H9 (cell line): ENCODE measurements around the gene AATF. TPM values are rescaled to one million over a fixed set of nuclear protein-coding genes. Genes with fewer than 3 reads are reported as not detected.

Source experiments
- DNase-seq: peaks from one replicate; pipeline ENCODE4 v3.0.0-alpha.2; 2017
- H2AFZ ChIP-seq: one replicate; pipeline ENCODE4 v1.6.1; 2013; ENCODE audit warnings: mild to moderate bottlenecking, low read length, control low read depth, moderate library complexity
- H2AK5ac ChIP-seq: 2 replicates; pipeline ENCODE4 v1.6.1; 2013; ENCODE audit warnings: low read length, control low read depth, mixed read lengths; ENCODE audit not compliant: insufficient read length
- H2BK120ac ChIP-seq: one replicate; pipeline ENCODE4 v1.6.1; 2013; ENCODE audit warnings: low read depth, mild to moderate bottlenecking, low read length, control low read depth, inconsistent platforms; ENCODE audit not compliant: poor library complexity, severe bottlenecking
- H2BK12ac ChIP-seq: 2 replicates; pipeline ENCODE4 v1.6.1; 2013; ENCODE audit warnings: low read length, control low read depth, mixed read lengths, low read depth; ENCODE audit not compliant: insufficient read length
- H2BK15ac ChIP-seq: 2 replicates; pipeline ENCODE4 v1.6.1; 2013; ENCODE audit warnings: low read depth, low read length, control low read depth
- H2BK20ac ChIP-seq: one replicate; pipeline ENCODE4 v1.6.1; 2013; ENCODE audit warnings: low read depth, mild to moderate bottlenecking, low read length, control low read depth, inconsistent platforms; ENCODE audit not compliant: poor library complexity, severe bottlenecking
- H2BK5ac ChIP-seq: 2 replicates; pipeline ENCODE4 v1.6.1; 2013; ENCODE audit warnings: low read length, control low read depth, mixed read lengths; ENCODE audit not compliant: insufficient read length
- H3K14ac ChIP-seq: 2 replicates; pipeline ENCODE4 v1.6.1; 2013; ENCODE audit warnings: low read length, control low read depth; ENCODE audit not compliant: insufficient read depth
- H3K18ac ChIP-seq: 2 replicates; pipeline ENCODE4 v1.6.1; 2013; ENCODE audit warnings: low read depth, mild to moderate bottlenecking, mixed read lengths, low read length, control low read depth; ENCODE audit not compliant: insufficient read length
- H3K23ac ChIP-seq: 2 replicates; pipeline ENCODE4 v1.6.1; 2013; ENCODE audit warnings: low read length, control low read depth, mixed read lengths, low read depth; ENCODE audit not compliant: insufficient read length
- H3K23me2 ChIP-seq: 2 replicates; pipeline ENCODE4 v1.6.1; 2013; ENCODE audit warnings: low read depth, mild to moderate bottlenecking, mixed read lengths, low read length, control low read depth; ENCODE audit not compliant: insufficient read length, poor library complexity, severe bottlenecking
- H3K27ac ChIP-seq: 2 replicates; pipeline ENCODE4 v1.5.1; 2013; ENCODE audit warnings: low read length, control low read depth, mixed read lengths, low read depth; ENCODE audit not compliant: insufficient read length
- H3K27me3 ChIP-seq: 2 replicates; pipeline ENCODE4 v1.6.1; 2013; ENCODE audit warnings: low read length, control low read depth, inconsistent platforms; ENCODE audit not compliant: insufficient read depth
- H3K4ac ChIP-seq: 2 replicates; pipeline ENCODE4 v1.6.1; 2013; ENCODE audit warnings: low read depth, mild to moderate bottlenecking, control low read depth, inconsistent platforms, low read length, moderate library complexity
- H3K4me1 ChIP-seq: 2 replicates; pipeline ENCODE4 v1.6.1; 2013; ENCODE audit warnings: low read length, control low read depth, inconsistent platforms; ENCODE audit not compliant: insufficient read depth
- H3K4me2 ChIP-seq: 2 replicates; pipeline ENCODE4 v1.6.1; 2013; ENCODE audit warnings: low read length, control low read depth, mixed read lengths; ENCODE audit not compliant: insufficient read length, insufficient read depth
- H3K56ac ChIP-seq: 2 replicates; pipeline ENCODE4 v1.6.1; 2013; ENCODE audit warnings: low read depth, mild to moderate bottlenecking, mixed read lengths, low read length, control low read depth; ENCODE audit not compliant: insufficient read length
- H3K79me1 ChIP-seq: 2 replicates; pipeline ENCODE4 v1.6.1; 2013; ENCODE audit warnings: low read depth, mild to moderate bottlenecking, moderate library complexity, low read length, control low read depth, inconsistent platforms; ENCODE audit not compliant: insufficient read depth, poor library complexity, severe bottlenecking
- H3K79me2 ChIP-seq: 2 replicates; pipeline ENCODE4 v1.6.1; 2013; ENCODE audit warnings: low read length, control low read depth, inconsistent platforms; ENCODE audit not compliant: insufficient read depth
- H3K9ac ChIP-seq: 2 replicates; pipeline ENCODE4 v1.6.1; 2013; ENCODE audit warnings: low read length, control low read depth, mixed read lengths; ENCODE audit not compliant: insufficient read length; ENCODE audit errors: extremely low read depth
- H3K9me3 ChIP-seq: one replicate; pipeline ENCODE4 v1.6.1; 2013; ENCODE audit warnings: low read depth, low read length, inconsistent platforms; ENCODE audit not compliant: control insufficient read depth
- H3T11ph ChIP-seq: one replicate; pipeline ENCODE4 v1.6.1; 2013; ENCODE audit warnings: mild to moderate bottlenecking, low read length, control low read depth, inconsistent platforms
- H4K20me1 ChIP-seq: one replicate; pipeline ENCODE4 v1.6.1; 2013; ENCODE audit not compliant: control insufficient read depth, insufficient read length, insufficient read depth
- H4K5ac ChIP-seq: 2 replicates; pipeline ENCODE4 v1.6.1; 2013; ENCODE audit warnings: low read depth, mild to moderate bottlenecking, mixed read lengths, low read length, control low read depth; ENCODE audit not compliant: insufficient read length
- H4K8ac ChIP-seq: replicated peaks from 2 replicates; pipeline ENCODE4 v1.6.1; 2013; ENCODE audit warnings: low read length, control low read depth, mixed read lengths, low read depth; ENCODE audit not compliant: insufficient read length
- H4K91ac ChIP-seq: 2 replicates; pipeline ENCODE4 v1.6.1; 2013; ENCODE audit warnings: low read depth, mild to moderate bottlenecking, moderate library complexity, mixed read lengths, low read length, control low read depth; ENCODE audit not compliant: insufficient read length
- H3K27ac Mint-ChIP-seq, 3 experiments: 2 replicates in 2 of 3; 3 replicates in 1 of 3; pipeline ENCODE4 v1.8.0; 2020 to 2021; ENCODE audit warnings: mixed read lengths in 3 of 3, mild to moderate bottlenecking in 1 of 3, moderate library complexity in 1 of 3
- H3K27me3 Mint-ChIP-seq: 2 replicates; pipeline ENCODE4 v1.8.0; 2021; ENCODE audit warnings: low read depth, mild to moderate bottlenecking, moderate library complexity, mixed read lengths
- H3K36me3 Mint-ChIP-seq, 3 experiments: 2 replicates in 2 of 3; 3 replicates in 1 of 3; pipeline ENCODE4 v1.8.0; 2020 to 2021; ENCODE audit warnings: low read depth in 3 of 3, mixed read lengths in 3 of 3; ENCODE audit not compliant: insufficient read depth in 1 of 3
- H3K4me1 Mint-ChIP-seq, 2 experiments: 2 replicates each; pipeline ENCODE4 v1.8.0; 2020; ENCODE audit warnings: mixed read lengths in 2 of 2
- H3K4me3 Mint-ChIP-seq, 2 experiments: 2 replicates in 1 of 2; 3 replicates in 1 of 2; pipeline ENCODE4 v1.8.0; 2020 to 2021; ENCODE audit warnings: mild to moderate bottlenecking in 2 of 2, mixed read lengths in 2 of 2, moderate library complexity in 1 of 2
- H3K9me3 Mint-ChIP-seq, 2 experiments: 2 replicates in 1 of 2; 3 replicates in 1 of 2; pipeline ENCODE4 v1.8.0; 2020; ENCODE audit warnings: mild to moderate bottlenecking in 2 of 2, mixed read lengths in 2 of 2, moderate library complexity in 1 of 2
- WGBS: extraction: QIAGEN DNeasy Blood & Tissue Kit; methylation state at CpG from one replicate; pipeline ENCODE4 v1.1.7; 2013; ENCODE audit warnings: missing lambda C conversion rate, low lambda C conversion rate, mixed read lengths; ENCODE audit not compliant: insufficient read length; ENCODE audit errors: extremely low coverage; 5-methylcytosine and 5-hydroxymethylcytosine counted together
- total RNA-seq: library from RNA; stranded (reverse); gene quantifications from 2 replicates; pipeline ENCODE4 v1.2.1, GENCODE V29; 2021
- TF ChIP-seq, protein P1 (sequence below): fragments of 200-600 bp; sonication (generic); conservative IDR thresholded peaks from 3 replicates; pipeline ENCODE4 v1.8.0; 2021; ENCODE audit warnings: antibody characterized with exemption, mild to moderate bottlenecking

Gene AATF
- total RNA-seq, 1 experiment from 2014 or later: 69.6 TPM

DNA sequence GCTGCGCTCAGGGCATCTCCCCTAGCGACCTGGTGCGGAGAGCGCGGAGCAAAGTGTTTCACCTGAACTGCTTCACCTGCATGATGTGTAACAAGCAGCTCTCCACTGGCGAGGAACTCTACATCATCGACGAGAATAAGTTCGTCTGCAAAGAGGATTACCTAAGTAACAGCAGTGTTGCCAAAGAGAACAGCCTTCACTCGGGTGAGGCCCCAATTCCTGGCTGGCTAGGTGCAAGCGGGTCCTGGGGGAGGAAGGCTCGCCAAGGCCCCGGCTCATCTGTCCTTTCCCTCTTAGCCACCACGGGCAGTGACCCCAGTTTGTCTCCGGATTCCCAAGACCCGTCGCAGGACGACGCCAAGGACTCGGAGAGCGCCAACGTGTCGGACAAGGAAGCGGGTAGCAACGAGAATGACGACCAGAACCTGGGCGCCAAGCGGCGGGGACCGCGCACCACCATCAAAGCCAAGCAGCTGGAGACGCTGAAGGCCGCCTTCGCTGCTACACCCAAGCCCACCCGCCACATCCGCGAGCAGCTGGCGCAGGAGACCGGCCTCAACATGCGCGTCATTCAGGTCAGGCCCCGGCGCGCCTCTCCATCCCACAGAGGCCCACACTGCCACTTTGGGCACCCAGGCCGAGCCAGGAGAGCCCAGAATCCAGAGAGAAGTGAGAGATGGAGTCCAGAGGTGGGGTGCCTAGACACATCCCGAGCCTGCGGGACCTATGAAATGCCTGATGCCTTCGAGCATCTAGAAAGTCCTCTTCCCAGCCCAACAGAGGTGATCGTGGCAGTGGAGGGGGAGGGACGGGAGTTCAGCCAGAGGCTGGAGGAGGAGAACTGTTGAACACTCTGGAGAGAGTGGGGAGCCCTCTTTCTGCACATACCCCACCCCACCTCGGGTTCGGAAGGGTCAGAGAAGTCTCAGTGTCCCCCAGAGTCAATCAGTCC lies 8.2 kb upstream of the AATF start:
- H3K4me2 ChIP-seq: peak overlapping the region; percentile 37
- no peak overlapping the region for H2BK12ac ChIP-seq
- Mint-ChIP-seq H3K36me3 (no peaks in the 10 kb centered on the region; a peak in 1 of 7 replicates), H3K4me1 (peaks cover 41 to 67% of the 10 kb centered on the region in 2 experiments), H3K27ac (no peak overlapping the region), H3K9me3 (peaks cover 0 to 8% of the 10 kb centered on the region in 2 experiments; a peak in 1 of 5 replicates), H3K27me3 (peaks cover 100% of the 10 kb centered on the region), H3K4me3 (peak overlapping the region in 1 of 2 experiments; percentile 22; a peak in 3 of 5 replicates)
- peak; percentile 62 for DNase-seq
- no peak overlapping the region for H4K91ac ChIP-seq
- H3K79me1 ChIP-seq: no peaks in the 10 kb centered on the region
- no peak overlapping the region for H2AFZ ChIP-seq
- peaks cover 79% of the 10 kb centered on the region for H3K27me3 ChIP-seq
- no peak overlapping the region for H3K18ac ChIP-seq
- H4K20me1 ChIP-seq: peaks cover 4% of the 10 kb centered on the region
- H3K79me2 ChIP-seq: no peaks in the 10 kb centered on the region
- TF ChIP-seq, protein P1, sequence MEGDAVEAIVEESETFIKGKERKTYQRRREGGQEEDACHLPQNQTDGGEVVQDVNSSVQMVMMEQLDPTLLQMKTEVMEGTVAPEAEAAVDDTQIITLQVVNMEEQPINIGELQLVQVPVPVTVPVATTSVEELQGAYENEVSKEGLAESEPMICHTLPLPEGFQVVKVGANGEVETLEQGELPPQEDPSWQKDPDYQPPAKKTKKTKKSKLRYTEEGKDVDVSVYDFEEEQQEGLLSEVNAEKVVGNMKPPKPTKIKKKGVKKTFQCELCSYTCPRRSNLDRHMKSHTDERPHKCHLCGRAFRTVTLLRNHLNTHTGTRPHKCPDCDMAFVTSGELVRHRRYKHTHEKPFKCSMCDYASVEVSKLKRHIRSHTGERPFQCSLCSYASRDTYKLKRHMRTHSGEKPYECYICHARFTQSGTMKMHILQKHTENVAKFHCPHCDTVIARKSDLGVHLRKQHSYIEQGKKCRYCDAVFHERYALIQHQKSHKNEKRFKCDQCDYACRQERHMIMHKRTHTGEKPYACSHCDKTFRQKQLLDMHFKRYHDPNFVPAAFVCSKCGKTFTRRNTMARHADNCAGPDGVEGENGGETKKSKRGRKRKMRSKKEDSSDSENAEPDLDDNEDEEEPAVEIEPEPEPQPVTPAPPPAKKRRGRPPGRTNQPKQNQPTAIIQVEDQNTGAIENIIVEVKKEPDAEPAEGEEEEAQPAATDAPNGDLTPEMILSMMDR: no peak
- H3K9me3 ChIP-seq: no peaks in the 10 kb centered on the region
- H2AK5ac ChIP-seq: no peak overlapping the region
- no peak overlapping the region for H3K9ac ChIP-seq
- no peak overlapping the region for H4K8ac ChIP-seq
- no peak overlapping the region for H3T11ph ChIP-seq
- H3K4ac ChIP-seq: no peak overlapping the region
- H4K5ac ChIP-seq: no peak overlapping the region
- H3K27ac ChIP-seq: no peak overlapping the region
- H2BK5ac ChIP-seq: no peak overlapping the region
- no peak overlapping the region for H3K23ac ChIP-seq
- no peak overlapping the region for H2BK20ac ChIP-seq
- H3K14ac ChIP-seq: no peak overlapping the region
- no peak overlapping the region for H3K56ac ChIP-seq
- no peaks in the 10 kb centered on the region for H3K4me1 ChIP-seq
- no peak overlapping the region for H2BK15ac ChIP-seq
- peaks cover 16% of the 10 kb centered on the region for H3K23me2 ChIP-seq
- H2BK120ac ChIP-seq: no peak overlapping the region
- no CpG with 5 or more reads among the region's 52 CpGs for WGBS
